Left forelimb (tissue), 1 donor: ENCODE measurements around the gene POM121.
"Not testable (repeated sequence)": the region's sequence is repeated elsewhere in the genome, so short reads cannot be mapped to it uniquely, and the experiment has no call there.

Experiments used
- DNase-seq: peaks from one replicate; pipeline ENCODE4 v3.0.0-alpha.2; 2018; ENCODE audit warnings: low spot score

The POM121 gene

DNA sequence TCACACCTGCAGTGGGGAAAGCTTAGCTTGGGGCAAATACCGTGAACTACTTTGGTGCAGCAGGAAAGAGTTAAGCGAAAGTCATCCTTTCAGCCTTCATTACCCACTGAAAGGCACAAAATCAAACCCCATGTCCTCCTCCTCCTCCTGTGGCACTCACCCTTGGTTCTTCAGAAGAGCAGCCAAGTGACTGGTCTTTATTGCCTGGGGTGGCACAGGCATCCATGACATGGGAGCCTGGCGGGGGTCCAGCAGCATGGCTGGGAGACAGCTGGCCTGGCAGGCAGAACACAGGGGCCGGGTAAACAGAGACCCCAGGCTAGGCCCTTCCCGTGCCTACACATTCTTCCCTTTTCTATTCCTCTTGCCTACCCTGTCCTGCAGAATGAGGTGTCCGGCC lies 24.8 kb downstream of the POM121 start:
- not testable (repeated sequence) for DNase-seq

DNA sequence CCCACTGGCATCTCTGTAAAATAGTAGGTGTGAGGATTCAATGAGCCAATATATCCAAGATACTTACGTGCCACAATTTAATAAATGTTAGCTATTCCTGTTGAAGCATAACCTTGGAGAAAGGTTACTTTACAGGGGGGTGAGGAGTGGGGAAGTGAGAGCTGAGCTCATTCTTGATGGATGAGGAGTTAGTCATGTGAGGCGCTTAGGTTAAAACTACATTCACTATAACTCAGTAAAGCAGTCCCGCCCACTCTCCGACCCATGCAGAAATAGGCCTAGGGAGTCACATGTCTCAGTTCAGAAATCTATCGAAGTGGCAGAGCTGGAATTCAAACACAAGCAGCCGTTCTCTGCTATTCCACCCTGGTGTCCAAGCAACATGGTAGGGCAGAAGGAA lies 25.5 kb downstream of the POM121 start:
- not testable (repeated sequence) for DNase-seq

DNA sequence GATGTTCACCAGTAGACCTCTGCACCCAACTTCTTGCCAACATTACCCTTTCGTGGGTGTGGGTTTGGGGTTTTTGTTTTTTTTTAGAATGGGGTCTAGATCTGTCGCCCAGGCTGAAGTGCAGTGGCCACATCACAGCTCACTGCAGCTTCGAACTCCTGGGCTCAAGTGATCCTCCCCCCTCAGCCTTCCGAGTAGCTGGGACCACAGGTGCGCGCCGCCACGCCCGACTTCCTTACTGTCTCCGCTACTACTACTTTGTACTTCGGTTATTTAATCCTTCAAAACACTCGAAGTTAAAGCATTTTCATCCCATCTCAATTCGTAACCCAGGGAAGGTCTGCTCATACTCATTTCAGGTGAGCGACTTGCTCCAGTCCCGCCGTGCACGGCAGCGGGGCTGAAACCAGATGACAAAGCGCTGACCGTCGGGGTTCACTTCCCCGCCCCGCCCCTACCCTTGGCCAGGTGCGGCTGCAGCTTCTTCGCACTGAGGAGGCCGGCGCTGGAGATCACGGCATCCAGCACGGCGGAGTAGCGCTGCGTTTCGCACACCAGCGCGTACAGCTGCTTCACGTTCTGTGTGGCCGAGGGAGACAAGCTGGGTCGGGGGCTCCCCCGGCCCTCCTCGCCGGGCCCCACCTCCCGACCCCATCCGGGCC lies 29.1 kb downstream of the POM121 start:
- DNase-seq: not testable (repeated sequence)

DNA sequence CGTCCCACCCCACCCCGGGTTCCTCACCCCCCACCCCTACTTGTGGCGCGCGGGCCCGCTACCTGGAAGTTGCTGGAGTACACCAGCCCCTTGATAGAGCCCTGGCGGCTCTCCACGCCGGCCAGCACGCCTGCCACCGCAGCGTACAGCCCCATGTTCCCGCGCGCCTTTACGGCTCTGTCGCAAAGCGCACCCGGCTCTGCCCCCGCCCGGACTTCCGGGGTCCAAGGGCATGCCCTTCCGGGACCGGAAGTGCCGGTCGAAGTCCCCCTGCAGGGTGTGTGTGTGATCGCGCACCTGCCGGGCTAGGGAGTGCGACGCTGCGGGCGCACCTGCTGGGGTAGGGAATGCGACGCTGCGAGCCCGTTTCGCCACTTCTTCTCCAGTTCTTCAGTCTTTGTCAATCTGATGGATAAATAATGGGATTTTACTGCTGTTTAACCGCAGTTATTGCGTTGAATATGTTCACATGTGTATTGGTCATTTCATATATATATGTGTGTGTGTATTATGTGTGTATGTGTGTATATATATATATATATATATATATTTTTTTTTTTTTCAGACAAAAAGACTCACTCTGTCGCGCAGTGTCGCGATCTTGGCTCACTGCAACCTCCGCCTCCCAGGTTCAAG lies 29.8 kb downstream of the POM121 start:
- DNase-seq: not testable (repeated sequence)

DNA sequence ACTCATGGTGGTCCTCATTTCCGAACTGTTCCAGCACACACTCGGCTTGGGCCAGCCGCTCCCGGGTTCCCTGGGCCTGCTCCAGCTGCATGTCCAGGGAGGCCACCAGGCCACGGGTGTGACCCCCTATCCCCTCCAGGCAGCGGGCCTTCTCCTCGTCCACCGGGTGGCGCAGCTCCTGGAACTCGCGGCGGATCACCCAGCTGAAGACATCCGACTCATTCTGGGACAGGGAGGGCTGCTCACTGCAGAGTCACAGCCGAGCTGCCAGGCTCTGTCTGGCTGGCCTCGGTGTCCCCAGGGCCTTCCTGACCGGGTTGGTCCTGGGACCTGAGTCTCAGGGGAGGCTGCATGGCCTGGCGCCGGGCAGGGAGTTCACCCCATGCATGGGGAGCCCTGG lies 35.1 kb downstream of the POM121 start:
- not testable (repeated sequence) for DNase-seq

DNA sequence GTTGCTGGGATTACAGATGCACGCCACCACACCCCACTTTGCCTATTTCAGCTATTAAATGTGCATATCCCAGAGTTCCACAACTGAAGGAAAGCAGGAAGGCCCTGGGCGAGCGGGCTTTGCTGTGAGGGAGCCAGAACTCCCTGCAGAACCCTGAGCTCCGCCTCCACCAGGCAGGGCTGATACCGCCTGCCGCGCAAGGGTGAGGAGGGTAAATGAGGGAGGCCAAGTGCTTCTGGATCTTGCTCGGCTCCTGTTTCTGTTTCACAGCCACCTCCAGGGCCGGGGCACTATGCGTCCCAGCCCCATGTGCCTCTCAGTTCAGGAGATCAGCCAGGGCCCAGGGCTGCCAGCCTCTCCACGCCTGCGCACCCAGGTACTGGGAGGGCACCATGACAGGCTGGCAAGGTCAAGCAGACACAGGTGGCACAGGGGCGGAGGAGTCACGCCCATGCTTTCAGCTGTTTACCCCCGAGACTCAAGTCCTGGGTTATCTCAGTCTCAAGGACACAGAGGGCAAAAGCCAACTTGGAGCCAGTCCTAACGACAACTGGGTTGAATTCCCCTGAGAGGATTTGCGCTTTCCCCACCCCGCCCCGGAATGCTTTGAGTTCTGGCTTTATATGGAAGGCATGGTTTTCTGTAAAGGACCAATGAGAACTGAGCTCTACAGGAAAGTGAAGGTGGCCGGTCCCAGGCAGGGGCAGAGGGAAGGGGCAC lies 35.9 kb downstream of the POM121 start:
- not testable (repeated sequence) for DNase-seq

DNA sequence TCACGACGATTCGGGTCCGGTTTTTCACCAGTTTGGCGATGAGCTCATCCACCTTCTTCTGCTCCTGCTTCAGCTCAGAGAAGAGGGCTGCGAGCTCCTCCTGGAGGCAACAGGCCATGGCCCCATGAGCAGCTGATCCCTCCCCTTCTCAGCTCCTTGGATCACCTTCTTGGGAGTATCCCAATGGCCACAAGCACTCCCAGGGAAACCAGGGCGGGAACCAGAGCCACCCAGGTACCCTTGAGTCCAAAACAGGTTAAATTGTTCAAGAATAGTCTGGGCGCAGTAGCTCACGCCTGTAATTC lies 36.4 kb downstream of the POM121 start:
- not testable (repeated sequence) for DNase-seq

DNA sequence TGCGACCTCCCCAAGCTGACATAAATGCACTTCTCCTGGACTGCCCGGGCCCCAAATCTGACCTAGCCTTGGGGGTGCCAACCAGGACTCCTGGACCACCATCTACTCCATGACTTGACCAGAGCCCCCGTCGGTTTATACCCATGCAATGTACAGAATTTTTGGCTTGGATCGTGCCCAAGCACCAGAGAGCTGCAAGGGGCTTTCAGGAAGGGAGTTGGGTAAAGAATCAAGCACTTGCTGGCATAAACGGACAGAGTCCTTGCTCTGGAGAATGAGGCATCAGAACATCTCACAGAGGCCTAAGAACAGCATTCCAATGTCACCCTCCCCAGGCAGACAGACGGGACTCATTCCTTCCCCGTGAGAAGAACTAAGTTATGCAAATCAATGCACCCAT lies 38.2 kb downstream of the POM121 start:
- DNase-seq: not testable (repeated sequence)

DNA sequence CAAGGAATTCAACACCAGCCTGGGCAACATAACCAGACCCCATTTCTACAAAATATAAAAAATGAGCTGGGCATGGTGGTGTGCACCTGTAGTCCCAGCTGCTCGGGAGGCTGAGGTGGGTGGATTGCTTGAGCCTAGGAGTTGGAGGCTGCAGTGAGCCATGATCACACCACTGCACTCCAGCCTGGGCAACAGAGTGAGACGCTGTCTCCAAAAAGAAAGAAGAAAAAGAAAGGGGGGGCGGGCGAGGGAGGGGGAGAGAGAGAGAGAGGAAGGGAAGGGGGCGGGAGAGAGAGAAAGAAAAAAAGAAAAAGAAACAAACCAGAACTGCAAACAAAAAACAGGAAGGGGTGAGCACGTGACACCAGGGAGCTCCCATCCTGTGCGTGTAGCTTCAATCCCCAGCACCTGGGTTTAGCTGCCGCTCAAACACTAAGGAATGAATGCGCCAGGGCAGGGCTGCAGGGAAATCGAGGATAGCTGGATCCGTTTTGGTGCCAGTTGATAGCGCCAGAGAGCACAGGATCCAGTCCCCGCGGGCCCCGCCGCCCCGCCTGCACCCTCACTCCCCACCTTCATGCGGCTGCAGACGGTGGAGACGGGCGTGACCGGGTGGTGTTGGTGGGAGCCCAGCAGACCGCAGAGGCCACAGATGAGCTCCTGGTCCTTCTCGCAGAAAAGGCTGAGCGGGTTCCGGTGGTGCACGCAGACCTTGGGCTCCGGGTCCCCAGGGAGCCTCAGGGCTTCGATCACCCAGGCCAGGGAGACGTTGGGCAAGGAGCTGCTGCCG lies 40.5 kb downstream of the POM121 start:
- not testable (repeated sequence) for DNase-seq

DNA sequence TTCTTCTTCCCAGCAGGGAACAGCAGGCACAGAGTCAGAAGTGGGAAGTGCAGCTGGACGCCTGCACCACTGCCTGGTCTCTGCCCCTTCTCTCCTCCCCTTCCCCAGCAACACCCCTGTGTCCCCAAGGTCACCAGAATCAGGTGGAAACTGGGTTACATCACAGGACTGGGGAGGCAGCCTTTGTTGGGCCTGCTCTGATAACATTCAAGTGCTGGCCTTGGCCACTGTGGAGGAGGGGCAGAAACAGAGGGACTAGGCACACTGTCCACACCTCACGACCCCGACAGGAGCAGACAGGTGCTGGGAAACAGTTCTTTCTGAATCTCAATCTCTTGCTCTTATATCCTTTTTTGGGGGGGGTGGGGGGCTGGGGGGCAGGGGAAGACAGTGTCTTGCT lies 42.0 kb downstream of the POM121 start:
- not testable (repeated sequence) for DNase-seq

DNA sequence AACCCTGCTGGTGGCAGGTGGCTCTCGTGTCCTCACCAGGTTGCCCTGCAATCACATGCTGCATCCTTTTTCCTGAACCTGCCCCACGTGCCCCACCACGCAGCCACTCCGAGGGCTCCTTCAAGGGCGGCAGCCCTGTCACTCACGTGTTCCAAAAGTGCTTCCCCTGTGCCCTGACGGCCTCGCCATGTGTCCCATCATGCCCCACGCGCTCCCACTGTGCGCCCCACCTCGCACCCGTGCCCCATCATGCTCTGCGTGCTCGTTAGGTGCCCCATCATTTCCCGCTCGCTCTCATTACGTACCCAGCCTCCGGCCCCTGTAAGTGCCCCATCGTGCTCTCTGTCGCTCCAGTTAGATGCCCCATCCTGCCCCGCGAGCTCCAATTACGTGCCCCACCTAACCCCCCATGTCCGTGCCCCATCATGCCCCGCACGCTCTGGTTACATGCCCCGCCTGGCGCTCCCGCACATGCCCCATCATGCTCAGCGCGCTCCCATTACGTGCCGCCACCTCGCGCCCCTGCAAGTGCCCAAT lies 44.2 kb downstream of the POM121 start, which contains the start of gene TRIM74:
TRIM74 (minus strand) TSS at position 487 of the 537 bp plus-strand sequence. CDS start 3,309 bp downstream, outside the sequence.
- DNase-seq: not testable (repeated sequence)

DNA sequence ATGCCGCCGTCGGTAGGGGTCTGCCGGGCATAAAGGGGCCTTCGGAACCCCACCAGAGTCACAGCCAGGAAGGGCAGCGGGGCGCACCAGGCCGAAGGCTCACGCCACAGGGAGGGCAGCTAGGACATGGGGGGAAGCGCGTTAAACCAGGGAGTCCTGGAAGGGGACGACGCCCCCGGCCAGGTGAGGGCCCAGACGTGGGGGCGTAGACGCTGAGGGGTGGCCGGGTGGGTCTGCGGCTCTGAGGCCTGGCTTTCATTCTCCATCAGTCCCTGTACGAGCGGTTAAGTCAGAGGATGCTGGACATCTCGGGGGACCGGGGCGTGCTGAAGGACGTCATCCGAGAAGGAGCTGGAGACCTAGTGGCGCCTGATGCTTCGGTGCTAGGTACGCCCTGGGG lies 44.8 kb downstream of the POM121 start:
- DNase-seq: not testable (repeated sequence)

DNA sequence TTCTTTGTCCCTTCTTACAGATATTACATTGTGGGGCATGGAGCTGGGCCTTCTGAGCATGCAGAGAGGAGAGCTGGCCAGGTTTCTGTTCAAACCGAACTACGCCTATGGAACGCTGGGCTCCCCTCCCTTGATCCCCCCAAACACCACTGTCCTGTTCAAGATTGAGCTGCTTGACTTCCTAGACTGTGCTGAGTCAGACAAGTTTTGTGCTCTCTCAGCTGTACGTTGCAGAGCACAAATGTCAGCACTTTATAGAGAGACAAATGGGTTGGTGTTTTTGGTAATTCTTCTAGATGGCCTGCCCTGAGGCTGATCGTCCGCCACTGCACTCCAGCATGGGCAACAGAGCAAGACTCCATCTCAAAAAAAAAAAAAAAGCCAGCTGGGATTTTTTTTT lies 46.6 kb downstream of the POM121 start:
- not testable (repeated sequence) for DNase-seq

DNA sequence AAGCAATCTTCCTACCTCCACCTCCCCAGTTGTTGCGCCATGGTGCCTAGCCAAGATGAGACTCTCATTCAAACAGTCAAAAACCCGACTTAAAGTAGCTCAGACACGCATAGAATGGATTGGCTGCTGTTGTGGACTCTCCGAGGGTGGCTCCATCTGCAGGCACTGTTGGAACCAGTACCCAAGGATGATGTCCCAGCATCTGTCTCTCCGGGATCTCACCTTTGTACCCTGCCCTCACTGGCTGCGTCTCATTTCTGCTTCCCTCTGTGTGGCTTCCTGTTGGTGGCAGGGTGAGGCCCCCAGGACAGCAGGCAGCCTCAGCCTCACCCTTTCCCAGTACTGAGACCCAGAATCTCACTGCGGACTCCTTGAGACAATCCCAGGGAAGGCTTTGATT lies 49.9 kb downstream of the POM121 start:
- not testable (repeated sequence) for DNase-seq

DNA sequence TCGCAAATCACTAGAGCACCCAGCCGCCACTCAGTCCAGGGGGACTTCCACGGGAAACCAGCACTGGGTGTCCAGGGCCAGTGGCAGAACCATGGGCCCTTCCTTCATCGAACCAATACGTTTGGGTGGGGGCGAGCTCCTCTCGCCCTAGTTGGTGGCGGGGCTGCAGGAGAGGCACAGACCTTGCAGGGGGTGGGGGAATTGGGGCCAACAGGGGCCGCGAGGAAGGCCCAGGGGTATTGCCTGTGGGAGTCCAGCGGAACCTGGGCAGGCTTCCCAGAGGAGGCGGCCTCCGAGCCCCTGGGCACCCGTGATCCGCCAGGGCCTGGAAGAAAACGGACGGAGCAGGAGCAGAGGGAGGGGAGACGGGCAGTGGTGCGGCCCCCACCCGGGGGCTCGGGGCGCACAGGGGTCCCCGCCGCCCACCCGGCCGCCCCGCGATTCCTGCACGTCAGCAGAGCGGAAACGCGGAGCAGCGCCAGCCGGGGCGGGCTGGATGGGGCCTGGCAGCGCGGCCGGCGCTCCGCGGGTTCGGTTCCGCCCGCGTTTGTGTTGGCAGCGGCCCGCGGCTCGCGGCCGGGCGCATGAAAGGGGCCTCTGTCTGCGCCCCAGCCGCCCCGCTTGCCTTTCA lies 50.9 kb downstream of the POM121 start:
- peak; percentile 49 for DNase-seq

DNA sequence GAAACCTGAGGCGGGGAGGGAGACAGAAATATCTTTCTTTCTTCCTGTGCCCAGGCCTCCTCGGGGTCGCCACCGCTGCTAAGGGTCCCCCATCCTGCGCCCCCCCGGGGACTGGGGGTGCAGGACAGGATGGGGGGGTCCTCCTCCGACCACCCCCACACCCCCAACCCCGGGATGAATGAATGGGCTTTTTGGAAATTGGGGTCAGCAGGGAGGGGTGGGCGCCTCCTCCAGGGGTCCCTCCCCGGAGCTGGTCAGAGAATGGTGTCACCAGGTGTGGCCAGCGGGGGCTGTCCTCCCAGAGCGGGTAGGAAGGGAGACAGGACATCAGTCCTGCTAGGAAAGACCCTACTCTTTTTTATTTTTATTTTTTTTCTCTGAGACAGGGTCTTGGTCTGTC lies 51.5 kb downstream of the POM121 start:
- DNase-seq: not testable (repeated sequence)

DNA sequence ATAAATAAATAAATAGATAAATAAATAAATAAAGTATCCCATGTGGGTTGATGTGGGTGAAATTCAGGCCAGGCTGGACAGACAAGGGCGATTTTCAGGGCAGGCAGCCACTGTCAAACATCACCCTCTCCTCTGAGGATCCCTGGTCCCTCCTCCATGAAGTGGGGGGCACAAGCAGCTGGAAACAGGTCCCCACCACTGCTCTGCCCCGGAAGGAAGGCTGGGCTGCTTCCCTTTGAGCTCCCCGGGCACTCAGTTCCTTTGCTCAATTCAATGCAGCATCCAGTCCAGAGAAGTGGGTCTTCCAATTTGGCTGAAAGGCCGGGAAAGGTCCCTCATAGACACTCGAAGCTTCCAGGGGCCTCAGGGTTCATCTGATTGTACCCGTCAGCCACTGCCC lies 55.5 kb downstream of the POM121 start:
- not testable (repeated sequence) for DNase-seq

DNA sequence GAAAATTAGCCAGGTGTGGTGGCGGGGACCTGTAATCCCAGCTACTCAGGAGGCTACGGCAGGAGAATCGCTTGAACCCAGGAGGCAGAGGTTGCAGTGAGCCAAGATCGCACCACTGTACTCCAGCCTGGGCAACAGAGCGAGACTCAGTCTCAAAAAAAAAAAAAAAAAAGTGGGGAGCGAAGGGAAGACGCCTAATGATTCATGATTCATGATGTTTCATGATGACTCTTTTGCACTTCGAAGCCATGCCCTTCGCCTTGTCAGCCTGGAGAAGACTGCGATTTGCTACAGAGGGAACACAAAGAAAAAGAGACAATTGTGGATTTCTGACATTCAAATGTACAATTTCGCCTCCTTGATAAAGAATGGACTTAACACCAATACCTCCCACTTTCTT lies 57.2 kb downstream of the POM121 start:
- DNase-seq: not testable (repeated sequence)

DNA sequence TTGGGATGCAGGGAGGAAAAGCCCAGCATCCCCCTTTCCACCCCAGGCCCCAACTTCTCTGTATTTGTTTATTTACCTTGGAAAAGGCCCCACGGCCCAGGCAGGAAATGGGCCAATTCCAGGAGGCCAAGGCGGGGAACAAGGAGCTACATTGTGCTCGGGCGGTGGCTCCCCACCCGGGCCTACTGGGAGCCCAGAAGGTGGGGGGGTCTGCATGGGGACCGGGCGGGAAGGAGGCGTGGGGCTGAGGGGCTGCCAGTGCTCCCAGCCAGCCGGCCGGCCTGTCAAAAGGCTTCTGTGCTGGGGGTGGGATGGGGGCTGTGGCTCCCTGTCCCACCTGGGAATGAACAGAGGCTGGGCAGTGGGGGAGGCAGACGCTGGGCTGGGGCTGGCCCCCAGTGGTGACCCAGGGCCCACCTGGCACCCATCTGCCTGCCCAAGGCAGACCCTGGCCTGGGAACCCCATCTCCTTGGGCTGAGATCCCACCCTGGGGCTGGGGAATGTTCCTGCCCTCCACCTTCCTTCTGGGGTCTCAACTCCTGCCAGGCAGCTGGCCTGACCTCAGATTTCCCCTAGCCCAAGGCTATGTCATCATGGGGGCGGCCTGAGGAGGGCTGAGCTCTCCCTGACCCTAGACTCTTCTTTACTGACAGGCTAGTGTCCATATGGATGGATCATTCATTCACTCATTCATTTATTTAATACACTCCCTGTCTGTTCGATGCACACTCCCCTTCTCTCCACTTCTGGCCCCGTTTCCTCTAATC lies 65.4 kb downstream of the POM121 start:
- DNase-seq: not testable (repeated sequence)

DNA sequence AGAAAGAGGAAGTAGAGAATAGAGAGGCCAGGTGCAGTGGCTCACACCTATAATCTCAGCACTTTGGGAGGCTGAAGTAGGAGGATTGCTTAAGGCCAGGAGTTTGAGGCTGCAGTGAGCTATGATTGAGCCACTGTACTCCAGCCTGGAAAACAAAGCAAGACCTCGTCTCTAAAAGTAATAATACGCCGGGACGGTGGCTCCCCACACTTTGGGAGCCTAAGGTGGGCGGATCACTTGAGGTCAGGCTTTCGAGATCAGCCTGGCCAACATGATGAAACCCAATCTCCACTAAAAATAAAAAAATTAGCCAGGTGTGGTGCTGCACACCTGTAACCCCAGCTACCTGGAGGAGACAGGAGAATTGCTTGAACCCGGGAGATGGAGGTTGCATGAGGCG lies 70.6 kb downstream of the POM121 start:
- not testable (repeated sequence) for DNase-seq

DNA sequence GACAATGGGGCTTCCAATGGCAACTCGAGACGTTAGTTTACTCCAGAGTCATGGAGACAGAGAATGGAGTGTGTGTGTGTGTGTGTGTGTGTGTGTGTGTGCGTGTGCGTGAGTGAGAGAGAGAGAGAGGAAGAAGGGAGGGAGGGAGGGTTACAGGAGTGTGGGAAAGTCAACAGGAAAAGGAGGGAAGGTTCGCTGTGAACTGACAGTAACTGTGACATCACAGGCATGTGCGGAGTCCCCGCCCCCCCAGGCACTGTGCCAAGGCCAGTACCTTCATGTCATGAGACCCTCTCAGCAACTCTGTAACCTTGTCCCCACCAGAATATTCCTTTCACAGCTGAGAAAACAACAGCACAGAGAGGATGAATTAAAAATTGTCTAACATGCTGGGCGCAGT lies 72.6 kb downstream of the POM121 start:
- DNase-seq: not testable (repeated sequence)
